ENCODE results near the gene KRT16. TPM values are rescaled to one million over a fixed set of nuclear protein-coding genes. Genes with fewer than 3 reads are reported as not detected.
"Not testable (repeated sequence)": the region's sequence is repeated elsewhere in the genome, so short reads cannot be mapped to it uniquely, and the experiment has no call there.

The KRT16 gene
- total RNA-seq: 52.3 TPM

GRCh38 chr17:41612376-41613160, at the start of gene KRT16:
Gene KRT16 (minus strand): TSS chr17:41612767. CDS start chr17:41612688, 79 bp downstream.
- not testable (repeated sequence) for DNase-seq

GRCh38 chr17:41660221-41660711, 47.7 kb upstream of the KRT16 start:
- DNase-seq: no peak

DNA sequence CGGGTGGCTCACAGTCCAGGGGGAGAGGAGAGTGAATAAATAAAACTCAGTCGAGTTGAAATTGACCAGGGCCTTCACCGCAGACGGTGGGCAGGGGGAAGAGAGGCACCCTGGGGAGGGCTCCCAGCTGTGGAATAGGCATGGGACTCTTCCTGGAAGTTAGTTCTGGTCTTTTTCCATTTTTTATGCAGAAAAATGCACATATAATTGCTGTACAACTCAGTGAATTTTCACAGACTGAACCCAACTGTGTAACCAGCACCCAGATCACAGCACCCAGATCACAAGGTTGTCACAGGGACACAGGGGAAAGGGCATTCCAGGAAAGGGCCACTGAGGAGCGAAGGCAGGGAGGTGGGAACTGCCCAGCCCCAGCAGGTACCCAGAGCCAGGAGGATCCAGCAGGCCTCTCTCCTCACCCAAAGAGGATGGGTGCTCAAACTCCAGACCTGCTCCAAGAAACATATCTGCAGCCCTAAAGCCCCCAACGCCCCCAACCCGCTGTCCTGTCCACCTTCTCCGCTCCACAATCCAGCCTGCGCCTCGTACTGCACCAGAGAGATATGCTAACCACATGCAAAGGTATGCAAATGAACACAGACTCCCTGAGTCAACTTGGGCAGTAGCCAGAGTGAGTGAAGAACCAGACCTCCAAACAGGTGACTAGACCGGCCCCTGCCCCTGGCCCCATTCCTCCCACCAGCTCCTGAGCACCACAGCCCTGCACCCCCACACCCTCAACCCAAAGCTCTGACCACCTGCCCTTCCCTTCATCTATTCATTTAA, 47.1 kb upstream of the KRT16 start:
- no peak for DNase-seq

- DNase-seq: no peak
These were observed 46.3 kb upstream of the KRT16 start for GRCh38 chr17:41658846-41659245.

DNA sequence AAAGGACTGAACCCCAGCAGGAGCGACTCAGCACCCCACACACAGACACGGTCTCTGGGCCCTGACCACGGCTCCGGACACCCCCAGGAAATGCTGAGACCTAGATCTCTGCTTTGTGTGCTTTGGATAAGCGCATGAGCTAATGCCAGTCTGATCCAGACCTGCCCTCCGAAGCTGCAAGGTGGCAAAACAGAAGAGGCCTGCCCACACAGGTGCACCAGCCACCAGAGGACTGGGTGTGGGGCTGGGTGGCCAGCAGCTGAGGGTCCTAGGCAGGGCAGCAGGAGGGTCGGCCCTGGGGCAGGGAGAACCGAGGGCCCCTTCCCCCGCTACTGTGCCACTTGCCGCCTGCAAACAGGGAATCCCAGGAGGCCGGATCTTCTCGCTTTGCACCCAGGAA, 45.4 kb upstream of the KRT16 start:
- no peak for DNase-seq

- DNase-seq: no peak
These were observed 44.7 kb upstream of the KRT16 start for GRCh38 chr17:41657176-41657754.

DNA sequence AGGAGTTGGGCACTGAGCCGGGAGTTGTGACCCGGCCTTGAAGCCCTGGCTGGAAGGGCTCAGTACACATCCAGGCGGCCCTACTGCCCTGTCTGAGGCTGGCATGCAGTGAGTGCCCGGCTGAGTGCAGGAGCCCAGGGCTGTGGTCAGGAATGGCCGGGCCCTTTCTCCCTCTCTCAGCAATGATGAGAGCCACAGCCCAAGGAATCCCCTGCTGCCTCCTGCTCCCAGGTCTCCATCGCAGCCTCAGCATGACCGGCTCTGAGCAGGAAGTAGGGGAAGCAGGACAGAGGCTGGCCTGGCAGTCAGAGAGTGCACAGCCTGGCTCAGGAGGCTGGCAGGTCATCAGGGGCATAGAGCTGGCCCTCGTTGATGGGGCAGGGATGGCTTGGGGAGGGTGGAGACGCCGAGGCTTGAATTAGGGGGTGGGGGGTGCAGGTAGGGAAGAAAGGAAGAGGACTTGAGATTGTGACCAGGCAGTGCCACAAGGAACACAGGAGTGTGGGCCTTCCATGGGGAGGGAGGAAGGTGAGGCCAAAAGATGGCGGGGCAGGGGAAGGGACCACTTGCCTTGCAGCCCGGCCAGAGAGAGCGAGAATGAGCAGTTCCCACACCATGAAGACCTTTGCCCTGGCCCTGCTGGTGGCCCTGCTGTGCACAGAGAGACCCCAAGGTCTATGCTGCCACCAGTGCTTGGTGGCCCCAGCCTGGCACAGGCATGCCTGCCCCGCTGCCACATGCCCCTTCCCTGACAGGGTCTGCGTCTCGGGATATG, 43.9 kb upstream of the KRT16 start:
- no peak for DNase-seq

GRCh38 chr17:41655611-41656111, 43.1 kb upstream of the KRT16 start:
- peak; percentile 83 for DNase-seq

GRCh38 chr17:41654678-41655607, 42.4 kb upstream of the KRT16 start:
- no peak for DNase-seq

- DNase-seq: peak; percentile 83
These were observed 41.5 kb upstream of the KRT16 start for GRCh38 chr17:41653892-41654677.

GRCh38 chr17:41653421-41653820, 40.9 kb upstream of the KRT16 start:
- DNase-seq: no peak

DNA sequence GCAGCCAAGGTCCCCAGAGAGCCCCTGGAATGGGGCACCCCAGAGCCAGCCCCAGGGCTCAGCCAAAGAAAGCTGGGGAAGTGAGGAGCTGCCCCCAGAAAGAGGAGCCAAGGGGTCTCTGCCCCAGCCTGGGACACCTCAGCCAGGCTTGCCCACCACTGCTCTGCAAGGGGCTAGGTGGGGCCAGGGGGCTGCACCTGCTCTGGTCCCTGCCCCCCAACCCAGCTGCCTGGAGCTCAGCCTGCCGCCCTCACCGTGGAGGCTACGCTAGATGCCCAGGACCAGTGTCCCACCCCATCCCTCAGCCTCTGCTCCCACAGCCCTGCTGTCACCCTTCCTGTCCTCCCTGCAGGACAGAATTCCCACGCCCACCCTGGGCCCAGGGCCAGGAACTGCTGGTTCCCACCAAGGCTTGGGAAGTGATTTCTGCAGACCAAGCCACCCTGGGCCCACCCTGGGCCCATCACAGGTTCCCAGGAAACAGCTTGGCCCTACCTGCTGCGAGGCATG, 39.9 kb upstream of the KRT16 start:
- DNase-seq: no peak

DNA sequence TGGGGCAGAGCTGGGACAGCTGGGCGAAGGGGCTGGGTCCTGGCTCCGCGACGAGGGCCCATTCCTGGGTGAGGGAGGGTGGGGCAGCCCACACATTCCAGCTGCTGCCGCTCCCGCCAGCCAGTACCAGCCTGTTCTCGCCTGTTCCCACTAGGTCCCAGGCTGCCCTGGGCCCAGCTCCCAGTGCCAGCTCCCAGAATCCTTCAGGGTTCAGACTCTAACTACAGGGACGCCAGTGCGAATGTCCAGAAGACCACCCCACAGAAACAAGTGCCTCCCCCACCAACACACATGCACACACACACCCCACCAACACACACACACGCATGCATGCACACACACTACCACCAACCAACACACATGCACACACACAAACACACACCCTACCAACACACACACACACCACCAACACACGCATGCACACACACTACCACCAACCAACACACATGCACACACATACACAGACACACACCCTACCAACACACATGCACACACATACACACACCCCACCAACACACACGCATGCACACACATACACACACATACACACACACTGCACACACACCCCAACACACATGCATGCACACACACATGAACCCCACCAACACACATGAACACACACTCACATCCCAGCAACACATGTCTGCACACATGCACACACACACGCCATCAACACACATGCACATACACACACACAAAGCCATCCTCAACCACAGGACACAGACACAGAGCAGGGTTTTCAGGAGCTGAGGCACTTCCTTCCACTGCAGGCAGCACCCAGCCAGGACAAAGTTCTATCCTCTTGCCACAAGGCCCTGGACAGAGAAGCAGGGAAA, 39.3 kb upstream of the KRT16 start:
- DNase-seq: no peak

- DNase-seq: peak; percentile 95
These were observed 38.4 kb upstream of the KRT16 start for GRCh38 chr17:41650794-41651624.

- DNase-seq: no peak
These were observed 37.5 kb upstream of the KRT16 start for GRCh38 chr17:41649923-41650519.

- DNase-seq: peak; percentile 93
These were observed 36.0 kb upstream of the KRT16 start for GRCh38 chr17:41648411-41649195.
